ENCODE results near the gene TMEM120B.

TMEM120B gene

DNA sequence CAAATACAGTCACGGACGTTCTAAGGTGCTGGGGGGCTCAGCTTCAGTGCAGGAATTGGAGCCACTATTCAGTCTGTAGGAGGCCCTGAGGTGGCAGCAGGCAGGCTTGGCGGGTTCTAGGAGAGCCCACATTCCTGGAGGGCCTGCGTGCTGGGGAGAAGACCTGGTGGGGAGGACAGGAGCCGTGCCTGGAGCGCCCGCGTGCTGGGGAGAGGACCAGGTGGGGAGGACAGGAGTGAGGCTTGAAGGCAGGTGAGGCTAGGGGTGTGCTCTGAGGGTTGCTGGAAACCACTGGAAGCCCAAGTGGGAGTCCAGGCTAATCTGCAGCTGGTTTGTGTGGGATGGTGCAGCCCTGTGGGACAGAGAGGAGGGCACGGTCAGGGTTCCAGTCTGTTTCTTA is 57.8 kb downstream of the TMEM120B start:
- Histone ChIP-seq H3K9me3 (replicated peaks in 1 of 2; ENCODE audit: control insufficient read depth in 2 of 2, insufficient read depth in 1 of 2, low read depth in 1 of 2, low read length in 2 of 2) (no peaks in the 10 kb centered on the region), H4K8ac (ENCODE audit: low read depth, low read length) (no peak overlapping the region), H3K9ac (ENCODE audit: low read depth, low read length, poor library complexity) (no peak overlapping the region), H3K27ac (replicated peaks; ENCODE audit: low read length) (no peak overlapping the region), H2AFZ (ENCODE audit: low read length) (no peak overlapping the region), H2BK120ac (ENCODE audit: low read depth, low read length) (no peak overlapping the region), H2BK15ac (ENCODE audit: low read length) (no peak overlapping the region), H2BK5ac (ENCODE audit: low read length) (no peak overlapping the region), H2BK12ac (ENCODE audit: low read length) (no peak overlapping the region), H3K4me3 (ENCODE audit: low read length in 2 of 2) (no peak overlapping the region), H3K23ac (ENCODE audit: low read depth, low read length, poor library complexity) (no peak overlapping the region), H3K4me1 (ENCODE audit: control insufficient read depth in 2 of 2, insufficient read depth in 1 of 2, low read depth in 1 of 2, low read length in 2 of 2) (peaks cover 0 to 17% of the 10 kb centered on the region in 2 donors), H3K14ac (ENCODE audit: low read length) (no peak overlapping the region), H3K18ac (ENCODE audit: low read length) (no peak overlapping the region), H3K36me3 (replicated peaks in 1 of 2; ENCODE audit: control insufficient read depth in 2 of 2, insufficient read depth in 2 of 2, low read length in 2 of 2) (peaks cover 0 to 3% of the 10 kb centered on the region in 2 donors), H3K79me1 (ENCODE audit: low read depth, low read length) (no peaks in the 10 kb centered on the region), H3K4ac (ENCODE audit: low read length) (no peak overlapping the region), H3K4me2 (ENCODE audit: insufficient read depth, low read length, poor library complexity, severe bottlenecking) (no peak overlapping the region), H4K91ac (ENCODE audit: low read depth, low read length, poor library complexity) (no peak overlapping the region), H3K27me3 (ENCODE audit: control insufficient read depth in 3 of 3, insufficient read depth in 3 of 3, low read depth in 1 of 3, low read length in 3 of 3) (no peaks in the 10 kb centered on the region), H2AK5ac (ENCODE audit: low read depth, low read length) (no peak overlapping the region)
- WGBS, 2 donors (ENCODE audit: extremely low coverage in 2 of 2, insufficient read length in 2 of 2, insufficient replicate concordance in 1 of 2), result no CpG with 5 or more reads among the region's 9 CpGs
- DNase-seq (ENCODE audit: low spot score), result no peak

DNA sequence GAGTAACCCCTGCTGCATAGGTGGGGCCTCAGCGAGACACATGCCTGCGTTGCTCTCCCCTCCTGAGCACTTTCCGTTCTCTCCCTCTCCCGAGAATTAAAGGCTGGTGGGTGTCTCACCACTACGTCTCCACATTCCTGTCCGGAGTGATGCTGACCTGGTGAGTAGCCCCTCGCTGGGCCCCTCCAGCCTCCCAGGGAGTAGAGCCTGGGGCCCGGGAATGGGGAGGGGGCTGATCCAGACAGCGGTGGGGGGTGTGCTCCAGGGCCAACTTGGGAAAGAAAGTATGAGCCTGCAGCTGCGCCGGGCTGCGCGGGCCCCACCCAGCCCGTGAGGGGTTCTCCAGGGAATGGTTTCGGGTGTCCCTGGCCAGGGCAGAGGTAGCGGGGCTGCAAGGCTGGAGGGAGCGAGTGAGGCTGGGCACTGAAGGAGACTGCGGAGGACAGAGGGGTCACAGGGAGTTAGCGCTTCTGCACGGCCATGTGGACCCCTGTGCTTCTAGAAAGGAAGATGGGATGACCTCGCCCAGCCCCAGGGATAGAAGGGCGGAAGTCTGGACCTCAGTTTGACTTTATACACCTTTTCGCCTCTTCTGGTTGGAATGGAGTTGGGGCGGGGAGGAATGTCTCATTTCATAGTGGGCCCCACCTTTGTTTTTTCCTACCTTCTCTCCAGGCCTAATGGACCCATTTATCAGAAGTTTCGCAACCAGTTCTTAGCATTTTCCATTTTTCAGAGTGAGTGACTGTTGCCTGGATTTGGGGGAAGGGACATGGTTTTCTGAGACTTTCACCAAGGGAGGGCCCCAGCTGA is 58.5 kb downstream of the TMEM120B start:
- H3K4me1 ChIP-seq (ENCODE audit: control insufficient read depth in 2 of 2, insufficient read depth in 1 of 2, low read depth in 1 of 2, low read length in 2 of 2), result peaks cover 0 to 17% of the 10 kb centered on the region in 2 donors
- H3K9ac ChIP-seq (ENCODE audit: low read depth, low read length, poor library complexity), result no peak overlapping the region
- H3K9me3 ChIP-seq (replicated peaks in 1 of 2; ENCODE audit: control insufficient read depth in 2 of 2, insufficient read depth in 1 of 2, low read depth in 1 of 2, low read length in 2 of 2), result no peaks in the 10 kb centered on the region
- H3K18ac ChIP-seq (ENCODE audit: low read length), result peak overlapping the region; percentile 78
- no peak overlapping the region for H3K4me3 ChIP-seq (ENCODE audit: low read length in 2 of 2)
- H3K14ac ChIP-seq (ENCODE audit: low read length), result no peak overlapping the region
- peak overlapping the region; percentile 83 for H2AK5ac ChIP-seq (ENCODE audit: low read depth, low read length)
- WGBS, 2 donors (ENCODE audit: extremely low coverage in 2 of 2, insufficient read length in 2 of 2, insufficient replicate concordance in 1 of 2), result no CpG with 5 or more reads among the region's 25 CpGs
- H2BK12ac ChIP-seq (ENCODE audit: low read length), result no peak overlapping the region
- peaks cover 0 to 3% of the 10 kb centered on the region in 2 donors for H3K36me3 ChIP-seq (replicated peaks in 1 of 2; ENCODE audit: control insufficient read depth in 2 of 2, insufficient read depth in 2 of 2, low read length in 2 of 2)
- H2BK15ac ChIP-seq (ENCODE audit: low read length), result peak overlapping the region; percentile 24
- no peak overlapping the region for H3K27ac ChIP-seq (replicated peaks; ENCODE audit: low read length)
- no peak overlapping the region for H3K4ac ChIP-seq (ENCODE audit: low read length)
- H4K8ac ChIP-seq (ENCODE audit: low read depth, low read length), result no peak overlapping the region
- no peak overlapping the region for H3K23ac ChIP-seq (ENCODE audit: low read depth, low read length, poor library complexity)
- H2BK120ac ChIP-seq (ENCODE audit: low read depth, low read length), result no peak overlapping the region
- no peak overlapping the region for H3K4me2 ChIP-seq (ENCODE audit: insufficient read depth, low read length, poor library complexity, severe bottlenecking)
- H2AFZ ChIP-seq (ENCODE audit: low read length), result no peak overlapping the region
- H3K79me1 ChIP-seq (ENCODE audit: low read depth, low read length), result no peaks in the 10 kb centered on the region
- no peak for DNase-seq (ENCODE audit: low spot score)
- H2BK5ac ChIP-seq (ENCODE audit: low read length), result no peak overlapping the region
- H3K27me3 ChIP-seq (ENCODE audit: control insufficient read depth in 3 of 3, insufficient read depth in 3 of 3, low read depth in 1 of 3, low read length in 3 of 3), result no peaks in the 10 kb centered on the region
- no peak overlapping the region for H4K91ac ChIP-seq (ENCODE audit: low read depth, low read length, poor library complexity)

- Histone ChIP-seq H2AK5ac (ENCODE audit: low read depth, low read length) (no peak overlapping the region), H4K91ac (ENCODE audit: low read depth, low read length, poor library complexity) (no peak overlapping the region), H2BK15ac (ENCODE audit: low read length) (no peak overlapping the region), H2AFZ (ENCODE audit: low read length) (peak overlapping the region; percentile 27), H3K23ac (ENCODE audit: low read depth, low read length, poor library complexity) (peak overlapping the region; percentile 83), H2BK120ac (ENCODE audit: low read depth, low read length) (no peak overlapping the region), H3K4me3 (ENCODE audit: low read length in 2 of 2) (no peak overlapping the region), H3K4me1 (ENCODE audit: control insufficient read depth in 2 of 2, insufficient read depth in 1 of 2, low read depth in 1 of 2, low read length in 2 of 2) (peaks cover 0 to 19% of the 10 kb centered on the region in 2 donors), H3K9ac (ENCODE audit: low read depth, low read length, poor library complexity) (no peak overlapping the region), H3K9me3 (replicated peaks in 1 of 2; ENCODE audit: control insufficient read depth in 2 of 2, insufficient read depth in 1 of 2, low read depth in 1 of 2, low read length in 2 of 2) (no peaks in the 10 kb centered on the region), H3K4ac (ENCODE audit: low read length) (no peak overlapping the region), H2BK5ac (ENCODE audit: low read length) (no peak overlapping the region), H3K79me1 (ENCODE audit: low read depth, low read length) (no peaks in the 10 kb centered on the region), H3K4me2 (ENCODE audit: insufficient read depth, low read length, poor library complexity, severe bottlenecking) (no peak overlapping the region), H3K14ac (ENCODE audit: low read length) (no peak overlapping the region), H3K27me3 (ENCODE audit: control insufficient read depth in 3 of 3, insufficient read depth in 3 of 3, low read depth in 1 of 3, low read length in 3 of 3) (no peaks in the 10 kb centered on the region), H3K27ac (replicated peaks; ENCODE audit: low read length) (no peak overlapping the region), H2BK12ac (ENCODE audit: low read length) (no peak overlapping the region), H3K36me3 (replicated peaks in 1 of 2; ENCODE audit: control insufficient read depth in 2 of 2, insufficient read depth in 2 of 2, low read length in 2 of 2) (no peaks in the 10 kb centered on the region), H3K18ac (ENCODE audit: low read length) (no peak overlapping the region), H4K8ac (ENCODE audit: low read depth, low read length) (no peak overlapping the region)
- no peak for DNase-seq (ENCODE audit: low spot score)
- no CpG with 5 or more reads among the region's 14 CpGs for WGBS, 2 donors (ENCODE audit: extremely low coverage in 2 of 2, insufficient read length in 2 of 2, insufficient replicate concordance in 1 of 2)
These were observed 60.6 kb downstream of the TMEM120B start for GRCh38 chr12:121773011-121773777.

DNA sequence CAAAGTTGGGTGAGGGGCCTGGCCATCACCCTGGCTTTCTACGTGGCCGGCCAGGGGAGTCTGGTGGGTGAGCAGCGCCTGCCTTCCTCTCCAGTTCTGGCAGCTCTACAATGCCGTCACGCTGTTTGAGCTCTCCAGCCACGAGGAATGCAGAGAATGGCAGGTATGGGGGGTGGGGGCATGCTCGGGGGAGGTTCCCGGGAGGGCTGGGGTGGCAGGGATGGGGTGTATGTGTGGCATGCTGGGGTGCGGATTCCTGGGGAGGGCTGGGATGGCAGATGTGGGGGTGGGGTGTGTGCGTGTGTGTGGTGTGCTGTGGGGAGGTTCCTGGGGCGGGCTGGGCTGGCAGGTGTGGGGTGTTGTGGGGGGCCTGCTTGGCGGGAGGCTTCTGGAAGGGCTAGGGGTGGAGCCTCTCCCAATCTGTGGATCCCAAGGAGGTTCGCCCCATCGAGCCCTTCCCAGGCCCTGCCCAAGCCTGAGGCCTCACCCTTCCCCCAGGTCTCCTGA is 62.5 kb downstream of the TMEM120B start:
- Histone ChIP-seq H3K4me2 (ENCODE audit: insufficient read depth, low read length, poor library complexity, severe bottlenecking) (peak overlapping the region; percentile 11), H3K23ac (ENCODE audit: low read depth, low read length, poor library complexity) (no peak overlapping the region), H2BK15ac (ENCODE audit: low read length) (peak overlapping the region; percentile 94), H2AK5ac (ENCODE audit: low read depth, low read length) (peak overlapping the region; percentile 94), H3K4me3 (ENCODE audit: low read length in 2 of 2) (peak overlapping the region in 1 of 2 donors; percentile 37), H3K18ac (ENCODE audit: low read length) (peak overlapping the region; percentile 90), H3K4me1 (ENCODE audit: control insufficient read depth in 2 of 2, insufficient read depth in 1 of 2, low read depth in 1 of 2, low read length in 2 of 2) (peaks cover 0 to 19% of the 10 kb centered on the region in 2 donors), H2BK12ac (ENCODE audit: low read length) (peak overlapping the region; percentile 73), H3K9ac (ENCODE audit: low read depth, low read length, poor library complexity) (peak overlapping the region; percentile 4), H2AFZ (ENCODE audit: low read length) (no peak overlapping the region), H3K36me3 (replicated peaks in 1 of 2; ENCODE audit: control insufficient read depth in 2 of 2, insufficient read depth in 2 of 2, low read length in 2 of 2) (peaks cover 0 to 2% of the 10 kb centered on the region in 2 donors), H3K14ac (ENCODE audit: low read length) (peak overlapping the region; percentile 71), H3K4ac (ENCODE audit: low read length) (no peak overlapping the region), H3K27ac (replicated peaks; ENCODE audit: low read length) (no peak overlapping the region), H4K91ac (ENCODE audit: low read depth, low read length, poor library complexity) (no peak overlapping the region), H2BK5ac (ENCODE audit: low read length) (peak overlapping the region; percentile 82), H2BK120ac (ENCODE audit: low read depth, low read length) (no peak overlapping the region), H3K27me3 (ENCODE audit: control insufficient read depth in 3 of 3, insufficient read depth in 3 of 3, low read depth in 1 of 3, low read length in 3 of 3) (no peaks in the 10 kb centered on the region), H4K8ac (ENCODE audit: low read depth, low read length) (no peak overlapping the region), H3K79me1 (ENCODE audit: low read depth, low read length) (peaks cover 1% of the 10 kb centered on the region), H3K9me3 (replicated peaks in 1 of 2; ENCODE audit: control insufficient read depth in 2 of 2, insufficient read depth in 1 of 2, low read depth in 1 of 2, low read length in 2 of 2) (no peaks in the 10 kb centered on the region)
- no CpG with 5 or more reads among the region's 14 CpGs for WGBS, 2 donors (ENCODE audit: extremely low coverage in 2 of 2, insufficient read length in 2 of 2, insufficient replicate concordance in 1 of 2)
- DNase-seq (ENCODE audit: low spot score), result no peak
